ENCODE results near the gene PANK4. TPM values are rescaled to one million over a fixed set of nuclear protein-coding genes. Genes with fewer than 3 reads are reported as not detected.

The PANK4 gene
- total RNA-seq, 4 donors from 2014 or later, result 29.3 to 39.9 (median 38.0) TPM

GRCh38 chr1:2497891-2498290 is 28.5 kb downstream of the PANK4 start:
- no peaks in the 10 kb centered on the region for H3K36me3 ChIP-seq
- TF ChIP-seq POLR2A (IDR thresholded peaks at IDR 0.05), result no peak
- no peak for TF ChIP-seq CTCF (IDR thresholded peaks at IDR 0.05)
- no peaks in the 10 kb centered on the region for H3K9me3 ChIP-seq
- H3K4me1 ChIP-seq, result no peaks in the 10 kb centered on the region
- no peaks in the 10 kb centered on the region for H3K27me3 ChIP-seq
- DNase-seq, result no peak
- WGBS, 2 donors, result 70 to 100% methylated on average over 2 to 3 of the region's 4 CpGs
- H3K27ac ChIP-seq, result no peak overlapping the region
- no peak overlapping the region for H3K4me3 ChIP-seq (replicated peaks in 1 of 3)
- intact Hi-C loops (cut with DNase I), result no loop called here

DNA sequence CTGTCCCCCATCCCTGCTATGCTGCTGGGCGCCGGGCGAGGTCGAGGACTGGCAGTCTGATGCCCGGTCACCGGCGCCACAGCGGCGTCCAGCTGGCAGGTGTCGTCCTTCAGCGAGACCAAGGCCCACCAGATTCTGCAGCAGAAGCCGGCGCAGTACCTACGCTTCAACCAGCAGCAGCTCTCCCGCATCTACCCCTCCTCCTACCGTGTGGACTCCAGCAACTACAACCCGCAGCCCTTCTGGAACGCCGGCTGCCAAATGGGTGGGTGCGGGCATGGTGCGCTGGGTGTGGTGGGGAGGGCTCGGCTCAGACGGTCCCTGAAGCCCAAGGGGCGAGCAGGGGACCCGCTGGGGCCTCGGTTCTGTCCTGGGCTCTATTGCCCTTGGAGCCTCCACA is 29.6 kb downstream of the PANK4 start:
- Histone ChIP-seq H3K36me3 (no peaks in the 10 kb centered on the region), H3K27me3 (no peaks in the 10 kb centered on the region), H3K4me1 (no peaks in the 10 kb centered on the region), H3K9me3 (no peaks in the 10 kb centered on the region), H3K4me3 (replicated peaks in 1 of 3) (no peak overlapping the region), H3K27ac (no peak overlapping the region)
- intact Hi-C loops (cut with DNase I), result no loop called here
- DNase-seq, result no peak
- 89 to 98% methylated on average over 7 to 11 of the region's 26 CpGs for WGBS, 2 donors
- TF ChIP-seq POLR2A (IDR thresholded peaks at IDR 0.05) (no peak), CTCF (IDR thresholded peaks at IDR 0.05) (no peak)

GRCh38 chr1:2496087-2496622 is 30.2 kb downstream of the PANK4 start:
- 86 to 87% methylated on average over 16 to 26 of the region's 28 CpGs for WGBS, 2 donors
- Histone ChIP-seq H3K4me1 (no peaks in the 10 kb centered on the region), H3K9me3 (no peaks in the 10 kb centered on the region), H3K36me3 (no peaks in the 10 kb centered on the region), H3K27me3 (no peaks in the 10 kb centered on the region), H3K27ac (no peak overlapping the region), H3K4me3 (replicated peaks in 1 of 3) (no peak overlapping the region)
- no peak for DNase-seq
- intact Hi-C loops (cut with DNase I), result no loop called here
- no peak for TF ChIP-seq CTCF (IDR thresholded peaks at IDR 0.05)

GRCh38 chr1:2495546-2495945 is 30.9 kb downstream of the PANK4 start:
- Histone ChIP-seq H3K27ac (no peak overlapping the region), H3K4me3 (replicated peaks in 1 of 3) (no peak overlapping the region), H3K27me3 (no peaks in the 10 kb centered on the region), H3K9me3 (no peaks in the 10 kb centered on the region), H3K36me3 (no peaks in the 10 kb centered on the region), H3K4me1 (no peaks in the 10 kb centered on the region)
- no peak for TF ChIP-seq POLR2A (IDR thresholded peaks at IDR 0.05)
- no peak for TF ChIP-seq CTCF (IDR thresholded peaks at IDR 0.05)
- DNase-seq, result no peak
- WGBS, 2 donors, result 84 to 90% methylated on average over 9 to 12 of the region's 12 CpGs
- intact Hi-C loops (cut with DNase I), result no loop called here

- Histone ChIP-seq H3K4me1 (no peaks in the 10 kb centered on the region), H3K9me3 (no peaks in the 10 kb centered on the region), H3K27ac (no peak overlapping the region), H3K27me3 (no peaks in the 10 kb centered on the region), H3K36me3 (no peaks in the 10 kb centered on the region), H3K4me3 (replicated peaks in 1 of 3) (no peak overlapping the region)
- intact Hi-C loops (cut with DNase I), result no loop called here
- DNase-seq, result no peak
- 92 to 96% methylated on average over 5 to 7 of the region's 12 CpGs for WGBS, 2 donors
- TF ChIP-seq CTCF (IDR thresholded peaks at IDR 0.05) (no peak), POLR2A (IDR thresholded peaks at IDR 0.05) (no peak)
Observed at GRCh38 chr1:2495026-2495425, 31.4 kb downstream of the PANK4 start.

Data from thyroid gland (tissue), 4 donors.